Activated T-helper 17 cell treated with anti-CD3 and anti-CD28 coated beads, Interleukin-2, amount 50 U/mL, for 72 hours (primary cell): ENCODE data around the gene CYREN. TPM values are rescaled to one million over a fixed set of nuclear protein-coding genes. Genes with fewer than 3 reads are reported as not detected.

Experiments used
- ATAC-seq: fragments of 150-1000 bp; cut with Tn5 transposase; replicated peaks from 2 replicates; pipeline ENCODE4 v1.10.0; 2021; ENCODE audit warnings: mild to moderate bottlenecking, moderate library complexity
- H3K27ac Mint-ChIP-seq: one replicate; pipeline ENCODE4 v1.8.0; 2022; ENCODE audit warnings: mixed read lengths
- H3K27me3 Mint-ChIP-seq: one replicate; pipeline ENCODE4 v1.8.0; 2022; ENCODE audit warnings: mixed read lengths
- H3K36me3 Mint-ChIP-seq: one replicate; pipeline ENCODE4 v1.8.0; 2022; ENCODE audit warnings: low read depth, mild to moderate bottlenecking, mixed read lengths
- H3K4me1 Mint-ChIP-seq: one replicate; pipeline ENCODE4 v1.8.0; 2022; ENCODE audit warnings: mixed read lengths
- H3K4me3 Mint-ChIP-seq: one replicate; pipeline ENCODE4 v1.8.0; 2022; ENCODE audit warnings: mild to moderate bottlenecking, mixed read lengths
- H3K9me3 Mint-ChIP-seq: one replicate; pipeline ENCODE4 v1.8.0; 2022; ENCODE audit warnings: mixed read lengths
- total RNA-seq, 2 donors: library from RNA; stranded (reverse); gene quantifications; one replicate each; pipeline ENCODE4 v1.2.3, GENCODE V29; 2022

The CYREN gene
- total RNA-seq, 2 donors from 2014 or later: 26.9 to 30.5 TPM

DNA sequence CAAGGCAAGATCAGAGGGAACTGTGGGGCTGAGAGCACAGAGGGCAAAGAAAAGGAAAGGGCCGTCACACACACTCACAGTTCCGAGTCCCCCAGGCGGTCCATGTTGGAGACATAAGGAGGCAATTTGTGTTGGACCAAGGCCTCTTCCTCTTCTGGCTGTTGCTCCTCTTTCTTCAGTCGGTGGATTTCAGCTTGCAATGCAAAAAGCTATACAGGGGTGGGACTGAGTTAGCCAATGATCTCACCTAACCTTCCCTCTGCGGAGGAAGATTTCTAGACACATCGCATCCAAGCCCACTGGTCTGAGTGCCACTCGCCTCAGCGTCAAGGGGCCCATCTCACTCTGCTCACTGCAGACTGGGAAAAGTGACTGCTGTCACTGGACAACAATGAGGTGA is 35.3 kb upstream of the CYREN start:
- Mint-ChIP-seq H3K9me3 (no peaks in the 10 kb centered on the region), H3K4me1 (peaks cover 19% of the 10 kb centered on the region), H3K27ac (no peak overlapping the region), H3K36me3 (peaks cover 53% of the 10 kb centered on the region), H3K4me3 (no peak overlapping the region), H3K27me3 (no peaks in the 10 kb centered on the region)
- ATAC-seq: no peak

DNA sequence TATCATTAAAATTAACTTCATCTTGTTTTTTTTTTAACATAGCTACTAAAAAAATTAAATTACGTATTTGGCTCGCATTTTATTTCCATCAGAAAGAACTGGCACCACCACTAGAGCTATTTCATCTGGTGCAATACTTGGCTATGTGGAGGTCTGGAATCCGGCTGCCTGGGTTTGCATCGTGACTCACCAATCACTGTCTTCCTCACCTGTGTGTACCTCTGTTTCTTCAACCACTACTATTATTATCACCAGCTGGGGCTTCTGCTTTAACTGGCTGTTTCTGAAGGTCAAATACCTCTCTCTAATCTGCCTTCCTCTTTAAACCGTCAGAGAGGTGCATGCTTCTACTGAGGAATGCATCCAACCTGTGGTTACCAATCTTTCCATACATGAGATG is 34.4 kb upstream of the CYREN start:
- no peak for ATAC-seq
- H3K27me3 Mint-ChIP-seq: no peaks in the 10 kb centered on the region
- peaks cover 19% of the 10 kb centered on the region for H3K4me1 Mint-ChIP-seq
- no peak overlapping the region for H3K27ac Mint-ChIP-seq
- no peak overlapping the region for H3K4me3 Mint-ChIP-seq
- H3K9me3 Mint-ChIP-seq: no peaks in the 10 kb centered on the region
- H3K36me3 Mint-ChIP-seq: peaks cover 59% of the 10 kb centered on the region

DNA sequence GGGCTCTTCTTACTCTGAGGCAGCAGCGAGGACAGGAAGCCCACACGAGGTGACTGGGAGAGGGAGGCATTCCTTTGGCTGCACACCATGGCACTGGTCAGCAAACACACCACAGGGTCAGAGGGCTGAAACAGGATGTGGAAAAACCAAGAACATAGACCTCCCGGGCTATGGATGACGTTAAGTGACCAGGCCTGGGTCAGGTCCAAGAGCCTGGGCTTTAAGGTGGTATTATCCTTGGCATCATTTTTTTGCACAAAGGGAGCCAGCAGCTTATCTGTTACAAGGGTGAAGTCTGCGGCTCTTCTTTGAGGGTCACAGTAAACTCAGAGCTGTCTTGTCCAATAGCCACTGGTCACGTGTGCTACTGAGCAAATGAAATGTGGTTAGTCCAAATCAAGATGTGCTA is 33.8 kb upstream of the CYREN start:
- no peak for ATAC-seq

DNA sequence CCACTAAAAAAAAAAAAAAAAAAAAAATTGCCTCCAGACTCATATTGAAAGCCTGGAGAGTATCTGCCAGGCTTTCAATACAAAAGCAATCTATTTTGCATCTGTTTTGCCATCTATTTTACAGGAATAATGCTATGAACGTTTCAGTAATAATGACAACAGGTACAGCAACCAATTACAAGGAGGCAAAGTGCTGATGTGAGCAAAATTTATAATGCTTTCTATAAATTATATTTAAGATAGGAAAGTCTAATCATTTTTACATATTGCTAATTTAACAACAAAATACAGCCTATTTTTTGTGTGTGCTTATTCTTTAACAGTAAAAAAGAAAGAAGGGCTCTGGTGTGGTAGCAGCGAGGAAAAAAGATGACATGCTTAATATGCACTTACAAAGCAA is 30.8 kb upstream of the CYREN start:
- ATAC-seq: no peak
- Mint-ChIP-seq H3K36me3 (peaks cover 92% of the 10 kb centered on the region), H3K27me3 (no peaks in the 10 kb centered on the region), H3K4me3 (no peak overlapping the region), H3K27ac (no peak overlapping the region), H3K4me1 (peaks cover 7% of the 10 kb centered on the region), H3K9me3 (no peaks in the 10 kb centered on the region)

More for the DNA sequence above, 33.8 kb upstream of the CYREN start:
- Mint-ChIP-seq H3K27me3 (no peaks in the 10 kb centered on the region), H3K4me3 (no peak overlapping the region), H3K27ac (no peak overlapping the region), H3K4me1 (peaks cover 19% of the 10 kb centered on the region), H3K36me3 (peaks cover 64% of the 10 kb centered on the region), H3K9me3 (no peaks in the 10 kb centered on the region)

DNA sequence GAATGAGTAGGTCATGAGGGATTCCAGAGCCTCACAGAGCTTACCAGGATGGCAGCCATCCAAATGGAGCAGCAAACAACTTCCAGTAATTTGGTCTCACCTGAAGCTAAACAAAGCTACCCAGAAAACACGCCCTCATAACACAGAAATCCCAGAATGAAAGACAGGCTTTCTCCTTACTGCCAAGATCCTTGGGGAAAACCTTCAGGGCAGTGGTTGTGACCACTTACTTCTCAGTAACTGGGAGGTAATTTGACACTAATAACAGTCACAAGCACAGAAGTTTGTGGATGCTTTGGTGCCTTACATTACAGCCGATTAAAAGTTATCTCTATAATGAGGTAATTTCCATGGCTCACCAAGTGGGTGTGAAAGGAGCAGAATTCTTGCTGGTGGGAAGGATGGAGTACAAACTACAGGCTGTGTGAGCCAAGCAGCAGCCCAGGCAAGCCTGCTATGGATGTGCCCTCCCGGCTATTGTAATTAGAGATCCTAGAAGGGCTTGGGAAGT is 30.4 kb upstream of the CYREN start:
- Mint-ChIP-seq H3K9me3 (no peaks in the 10 kb centered on the region), H3K27me3 (no peaks in the 10 kb centered on the region), H3K4me1 (peaks cover 4% of the 10 kb centered on the region), H3K27ac (no peak overlapping the region), H3K4me3 (no peak overlapping the region), H3K36me3 (peaks cover 92% of the 10 kb centered on the region)
- no peak for ATAC-seq

DNA sequence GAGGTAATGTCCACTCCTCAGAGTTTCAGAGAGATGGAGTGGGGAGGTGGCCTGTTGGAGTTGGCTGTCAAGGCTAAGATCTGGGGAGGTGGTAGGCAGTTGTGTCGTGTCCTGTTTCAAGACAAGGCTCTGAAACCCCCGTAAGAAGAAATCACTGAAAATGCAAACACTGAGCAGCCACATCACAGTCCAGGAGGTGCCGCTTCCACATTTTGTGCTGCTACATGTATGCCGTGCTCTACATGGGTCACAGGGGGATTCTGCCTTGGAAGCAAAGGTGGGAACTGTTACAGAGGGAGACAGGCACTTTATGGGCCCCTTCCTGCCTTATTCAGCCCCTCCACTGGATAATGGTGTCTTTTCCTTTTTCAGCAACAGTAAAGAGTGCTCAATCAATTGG is 28.9 kb upstream of the CYREN start:
- Mint-ChIP-seq H3K4me3 (no peak overlapping the region), H3K27ac (no peak overlapping the region), H3K9me3 (no peaks in the 10 kb centered on the region), H3K27me3 (no peaks in the 10 kb centered on the region), H3K36me3 (peaks cover 95% of the 10 kb centered on the region), H3K4me1 (peaks cover 4% of the 10 kb centered on the region)
- no peak for ATAC-seq

DNA sequence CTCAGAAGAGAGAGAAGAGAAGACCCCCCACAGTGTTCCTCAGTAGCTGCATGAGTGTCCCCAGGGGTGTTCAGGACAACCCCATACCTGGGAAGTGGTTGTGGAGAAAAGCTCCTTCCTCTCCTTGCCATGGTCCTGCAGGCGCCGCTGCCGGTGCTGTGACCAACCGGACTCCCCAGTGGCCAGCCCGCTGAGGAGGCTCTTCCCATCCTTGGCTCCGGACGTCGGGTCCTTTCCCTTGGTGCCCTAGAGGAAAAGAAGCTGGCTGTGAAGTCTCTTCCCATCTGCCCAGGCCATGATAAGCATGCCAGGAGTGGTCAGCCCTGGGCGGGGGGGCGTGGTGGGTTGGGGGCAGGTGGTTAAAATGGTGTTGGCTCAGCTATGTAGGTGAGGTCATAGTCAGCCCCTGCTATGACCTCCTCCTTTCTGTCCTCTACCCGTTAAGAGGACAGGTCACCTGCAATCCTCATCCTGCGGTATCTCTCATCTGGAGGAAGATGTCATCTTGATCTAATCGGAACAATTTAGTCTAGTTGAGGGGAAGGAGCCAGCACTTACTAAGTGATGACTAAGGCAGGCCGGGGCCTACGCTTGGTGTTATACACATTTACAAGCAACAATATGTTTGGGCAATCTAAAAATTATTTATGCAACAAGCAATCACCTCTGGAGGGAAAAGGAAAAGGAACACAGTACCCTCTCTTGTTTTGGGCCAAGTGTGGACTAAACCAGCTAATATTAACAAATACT is 27.6 kb upstream of the CYREN start:
- Mint-ChIP-seq H3K27me3 (no peaks in the 10 kb centered on the region), H3K4me1 (peaks cover 4% of the 10 kb centered on the region), H3K9me3 (no peaks in the 10 kb centered on the region), H3K27ac (peak overlapping the region; percentile 58), H3K36me3 (peaks cover 96% of the 10 kb centered on the region), H3K4me3 (no peak overlapping the region)
- ATAC-seq: peak; percentile 38

DNA sequence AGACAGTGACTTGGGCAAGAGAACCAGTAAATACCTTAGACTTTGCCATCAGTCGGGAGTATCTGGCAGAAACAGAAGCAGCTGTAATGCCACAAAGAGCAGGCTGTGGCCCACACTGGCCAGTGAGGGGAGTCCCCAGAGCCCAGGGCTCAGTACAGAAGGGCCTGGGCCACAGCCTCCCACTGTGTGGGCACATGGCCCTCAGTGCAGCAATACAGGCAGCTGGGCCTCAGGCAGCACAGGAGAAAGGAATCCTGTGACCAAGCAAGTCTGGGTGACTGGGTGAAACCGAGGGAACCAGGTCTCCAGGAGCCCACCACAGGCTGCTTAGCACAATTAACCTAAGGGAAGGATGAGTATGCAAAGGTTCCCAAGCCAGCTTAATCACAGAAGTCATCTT is 26.8 kb upstream of the CYREN start:
- Mint-ChIP-seq H3K27me3 (no peaks in the 10 kb centered on the region), H3K9me3 (no peaks in the 10 kb centered on the region), H3K4me3 (no peak overlapping the region), H3K36me3 (peaks cover 96% of the 10 kb centered on the region), H3K4me1 (peaks cover 4% of the 10 kb centered on the region), H3K27ac (no peak overlapping the region)
- no peak for ATAC-seq

DNA sequence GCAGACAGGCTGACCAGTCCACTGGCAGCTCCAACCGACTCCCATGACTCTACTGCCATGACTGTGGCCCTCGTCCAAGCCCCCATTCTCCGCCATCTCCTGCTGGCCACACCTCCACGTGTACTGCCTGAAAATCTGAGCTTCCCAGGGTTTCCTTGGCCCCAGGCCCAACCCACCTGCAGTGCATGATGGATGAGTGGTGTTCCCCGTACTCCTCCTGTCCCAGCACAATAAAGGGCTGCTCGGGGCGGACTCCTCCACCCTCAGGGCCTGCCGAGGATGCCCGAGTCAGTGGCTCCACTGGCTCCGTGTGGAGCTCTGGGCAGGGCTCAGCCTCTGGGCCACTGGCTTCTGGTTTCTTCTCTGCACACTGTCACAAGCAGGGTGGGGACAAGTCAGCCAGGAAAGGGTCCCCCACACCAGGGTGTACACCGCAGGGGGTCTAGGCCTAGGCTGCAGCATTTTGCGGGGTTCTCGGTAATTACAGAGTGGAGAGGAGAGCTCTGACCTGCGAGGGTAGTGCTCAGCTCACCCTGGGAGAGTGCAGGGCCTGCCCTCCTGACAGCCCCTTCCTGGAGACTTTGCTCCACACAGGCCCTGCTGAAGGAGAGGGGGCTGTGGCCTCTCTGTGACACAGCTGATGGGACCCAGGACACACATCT is 25.6 kb upstream of the CYREN start:
- ATAC-seq: no peak
- Mint-ChIP-seq H3K4me3 (no peak overlapping the region), H3K9me3 (no peaks in the 10 kb centered on the region), H3K4me1 (no peaks in the 10 kb centered on the region), H3K27ac (no peak overlapping the region), H3K27me3 (no peaks in the 10 kb centered on the region), H3K36me3 (peaks cover 96% of the 10 kb centered on the region)

DNA sequence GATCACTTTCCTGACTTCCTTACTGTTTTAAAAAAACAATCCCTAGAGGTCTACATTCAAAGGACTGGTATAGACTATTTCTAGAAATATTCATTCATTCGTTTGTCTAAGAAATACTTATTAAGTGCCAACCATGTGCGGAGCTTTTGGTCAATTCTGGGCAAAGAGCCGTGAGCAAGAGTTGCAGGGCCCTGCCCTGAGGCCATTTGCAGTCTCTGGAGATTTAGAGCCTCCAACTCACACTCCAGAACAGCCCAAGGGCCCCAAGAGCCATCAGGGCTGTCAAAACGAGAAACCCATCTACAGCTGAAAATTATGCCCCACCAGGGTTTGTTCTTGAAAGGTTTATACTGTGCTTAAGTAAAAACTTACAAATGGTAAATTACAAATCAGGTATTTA is 24.6 kb upstream of the CYREN start:
- Mint-ChIP-seq H3K27ac (no peak overlapping the region), H3K27me3 (no peaks in the 10 kb centered on the region), H3K4me3 (no peak overlapping the region), H3K9me3 (no peaks in the 10 kb centered on the region), H3K36me3 (peaks cover 96% of the 10 kb centered on the region), H3K4me1 (no peaks in the 10 kb centered on the region)
- ATAC-seq: no peak

DNA sequence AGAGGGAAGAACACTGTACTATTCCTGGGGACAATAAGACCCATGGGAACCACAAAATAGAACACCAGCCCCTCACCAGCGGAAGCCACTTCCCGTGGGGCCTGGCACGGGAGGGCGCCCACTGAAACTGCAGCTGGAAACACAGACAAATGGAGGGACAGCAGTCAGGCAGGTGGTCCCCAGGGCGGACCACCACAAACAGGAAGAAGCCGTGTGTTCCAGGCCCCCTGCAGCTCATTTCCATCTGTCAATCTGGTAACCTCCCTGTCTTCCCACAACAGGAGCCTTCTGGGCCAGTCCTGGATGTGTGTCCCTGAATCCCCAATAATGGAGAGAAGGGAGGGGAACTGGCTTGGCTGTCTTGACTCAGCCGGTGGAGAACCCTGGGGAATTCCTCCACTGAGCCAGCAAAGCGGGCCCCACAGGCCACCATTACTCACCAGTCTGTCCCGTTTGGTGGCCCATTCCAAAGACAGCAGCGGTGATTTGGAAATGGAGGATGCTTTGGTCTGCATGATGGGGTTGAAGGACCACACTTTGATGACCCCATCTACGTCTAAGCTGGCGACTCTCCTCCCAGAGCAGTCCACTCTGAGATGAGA is 24.1 kb upstream of the CYREN start:
- Mint-ChIP-seq H3K36me3 (peaks cover 100% of the 10 kb centered on the region), H3K27ac (peak overlapping the region; percentile 43)

DNA sequence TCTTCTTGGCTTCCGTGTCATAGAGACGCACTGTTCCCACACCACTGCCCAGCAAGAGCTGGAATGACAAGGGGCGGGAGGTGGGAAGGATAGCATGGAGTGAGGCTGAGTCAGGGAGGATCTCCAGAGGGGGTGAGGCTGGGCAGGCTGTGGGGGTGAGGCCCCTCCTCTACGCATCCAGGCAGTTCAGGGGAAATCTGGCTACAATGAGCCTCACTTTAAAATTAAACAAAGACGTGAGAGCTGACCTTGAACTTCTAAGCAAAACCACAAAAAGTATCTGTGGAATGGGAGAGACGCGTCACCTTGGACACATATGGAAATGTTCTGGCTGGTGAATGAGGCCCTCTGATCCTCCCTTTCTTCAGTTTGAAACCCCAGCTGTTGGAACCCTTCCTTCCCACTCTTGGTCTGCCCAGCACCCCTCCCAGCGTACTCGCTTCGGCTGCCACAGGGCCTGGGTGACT is 23.1 kb upstream of the CYREN start:
- ATAC-seq: no peak
- H3K4me3 Mint-ChIP-seq: no peak overlapping the region
- no peaks in the 10 kb centered on the region for H3K9me3 Mint-ChIP-seq
- H3K36me3 Mint-ChIP-seq: peaks cover 100% of the 10 kb centered on the region
- no peaks in the 10 kb centered on the region for H3K4me1 Mint-ChIP-seq
- H3K27me3 Mint-ChIP-seq: no peaks in the 10 kb centered on the region
- H3K27ac Mint-ChIP-seq: peak overlapping the region; percentile 43

More for the DNA sequence above, 24.1 kb upstream of the CYREN start:
- Mint-ChIP-seq H3K27me3 (no peaks in the 10 kb centered on the region), H3K4me3 (no peak overlapping the region), H3K4me1 (no peaks in the 10 kb centered on the region), H3K9me3 (no peaks in the 10 kb centered on the region)
- no peak for ATAC-seq

DNA sequence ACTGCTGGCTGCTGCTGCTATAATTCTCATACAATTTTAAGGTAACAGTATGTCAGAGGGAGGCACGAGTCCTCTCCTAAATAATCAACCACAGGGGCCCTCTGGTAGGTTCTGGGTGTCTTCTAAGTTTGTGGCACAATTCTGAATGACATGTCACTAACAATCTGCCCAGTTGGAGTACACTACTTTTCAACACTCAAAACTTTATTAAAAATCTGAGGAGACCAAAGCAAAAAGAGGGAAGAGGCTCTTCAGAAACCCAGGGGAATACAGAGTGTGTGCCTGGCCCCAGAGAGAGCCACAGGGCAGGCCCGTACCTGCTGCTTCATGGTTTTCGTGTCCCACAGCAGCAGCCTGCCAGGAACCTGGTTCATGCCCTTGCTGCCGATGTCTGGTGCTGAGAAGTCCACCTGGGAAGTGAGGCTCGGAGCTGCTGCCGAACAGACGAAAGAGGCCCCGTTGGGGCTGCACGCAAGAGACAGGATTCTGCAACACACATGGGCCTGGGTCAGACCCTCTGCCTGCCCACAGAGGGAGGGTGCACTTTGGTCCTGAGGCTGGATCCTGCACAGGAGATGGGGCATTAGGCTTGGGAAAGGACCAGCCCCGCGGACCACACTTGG is 22.5 kb upstream of the CYREN start:
- Mint-ChIP-seq H3K36me3 (peaks cover 100% of the 10 kb centered on the region), H3K27me3 (no peaks in the 10 kb centered on the region), H3K9me3 (no peaks in the 10 kb centered on the region), H3K27ac (peak overlapping the region; percentile 43), H3K4me1 (no peaks in the 10 kb centered on the region), H3K4me3 (no peak overlapping the region)
- ATAC-seq: no peak

DNA sequence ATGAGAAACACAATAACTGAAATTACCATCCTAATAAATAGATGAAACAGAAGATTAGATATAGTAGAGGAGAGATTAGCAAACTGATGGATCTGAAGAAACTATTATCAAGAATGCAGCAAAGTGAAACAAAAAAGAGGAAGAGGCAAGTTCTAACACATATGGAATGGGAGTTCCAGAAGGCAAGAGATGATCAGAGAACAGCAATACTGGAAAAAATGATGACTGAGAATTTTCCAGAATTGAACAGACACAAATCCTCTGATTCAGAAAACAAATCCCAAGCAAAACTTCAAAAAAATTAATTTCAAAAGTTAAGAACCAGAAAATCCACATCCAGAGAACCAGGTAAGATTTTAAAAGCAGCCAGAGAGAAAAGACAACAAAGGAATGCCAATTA is 20.2 kb upstream of the CYREN start:
- Mint-ChIP-seq H3K9me3 (no peaks in the 10 kb centered on the region), H3K4me3 (no peak overlapping the region), H3K27ac (peak overlapping the region; percentile 29), H3K36me3 (peaks cover 99% of the 10 kb centered on the region), H3K4me1 (no peaks in the 10 kb centered on the region), H3K27me3 (no peaks in the 10 kb centered on the region)
- no peak for ATAC-seq
